CD4-positive, alpha-beta T cell treated with Interleukin-12 subunit alpha and Interleukin-12 subunit beta, for 1 hour (primary cell): Measurements from ENCODE around the gene IGF1R.

Experiments
- DNase-seq: peaks from one replicate; pipeline ENCODE4 v3.0.0-alpha.2; 2020

Gene IGF1R

GRCh38 chr15:98729446-98730042, 81.2 kb downstream of the IGF1R start:
- DNase-seq: no peak

DNA sequence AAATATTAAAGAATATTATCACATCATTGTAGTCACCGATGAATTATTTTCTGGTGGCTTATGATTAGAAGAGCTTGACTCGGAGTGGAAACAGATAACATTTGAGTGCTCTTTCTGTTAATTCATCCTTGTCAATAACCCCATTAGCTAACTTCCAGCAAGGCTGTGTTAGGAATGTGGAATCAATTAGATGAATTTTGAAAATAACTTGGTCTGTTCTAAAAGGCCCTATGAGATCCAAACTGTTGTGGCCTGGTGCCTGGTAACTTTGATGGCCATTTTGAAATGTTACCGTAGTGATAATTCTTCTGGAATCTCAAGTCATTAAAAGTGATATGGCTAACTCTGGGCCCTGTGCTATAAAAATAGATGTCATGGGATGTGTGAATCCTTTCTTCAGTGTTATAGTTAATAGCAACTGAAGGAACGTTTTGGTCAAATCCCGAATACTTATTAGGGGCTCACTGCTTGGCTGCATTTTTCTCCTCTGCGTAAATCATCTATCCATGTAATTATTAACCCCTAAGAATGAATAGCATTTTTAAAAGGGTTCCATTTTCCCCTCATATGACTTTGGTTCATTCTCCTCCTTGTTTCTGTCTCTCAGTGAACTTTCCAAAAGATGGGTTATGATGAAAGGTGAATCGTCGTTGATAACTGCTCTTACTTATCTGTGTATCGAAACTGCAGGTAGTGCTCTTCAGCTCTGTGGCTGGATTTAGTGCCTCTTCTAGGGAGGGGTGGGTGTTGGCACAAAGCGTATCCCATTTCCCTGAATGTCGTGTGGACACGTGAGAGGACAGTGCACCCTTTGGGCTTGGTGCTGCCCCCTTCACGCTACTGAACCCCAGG, 82.7 kb downstream of the IGF1R start:
- no peak for DNase-seq

DNA sequence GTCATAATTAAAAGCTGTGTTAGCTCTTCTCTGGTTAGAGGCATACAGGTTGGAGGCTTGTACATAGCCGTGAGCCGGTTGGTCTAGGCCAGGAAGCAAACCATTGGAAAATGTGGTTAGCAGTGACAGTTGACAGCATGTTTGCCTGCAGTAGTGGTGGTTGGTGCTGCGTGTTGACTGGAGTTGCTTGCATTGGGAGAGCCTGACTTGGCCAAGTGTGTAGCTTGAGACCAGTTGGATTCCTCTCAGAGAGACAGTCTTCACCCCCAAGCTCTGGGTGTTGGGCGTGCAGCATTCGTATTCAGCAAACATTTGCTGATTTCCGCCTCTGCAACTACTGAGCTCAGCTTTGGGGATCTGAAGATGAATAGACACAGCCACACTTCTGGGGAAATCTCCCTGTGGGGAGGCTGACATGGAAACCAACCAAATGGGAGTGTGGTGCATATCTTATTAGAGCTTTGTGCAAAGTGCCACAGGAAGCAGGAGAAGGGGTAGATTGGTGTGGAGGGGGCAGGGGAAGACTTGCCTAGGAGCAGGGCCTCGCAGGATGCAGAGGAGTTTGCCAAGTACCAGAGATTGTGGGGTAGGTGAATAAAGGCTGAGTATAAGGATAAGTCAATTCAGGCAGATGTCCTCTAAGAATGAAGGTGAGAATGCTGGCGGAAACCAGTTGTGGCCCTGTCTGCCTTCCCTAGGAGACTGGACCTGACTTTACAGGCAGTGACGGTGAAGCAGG, 83.5 kb downstream of the IGF1R start:
- DNase-seq: no peak

DNA sequence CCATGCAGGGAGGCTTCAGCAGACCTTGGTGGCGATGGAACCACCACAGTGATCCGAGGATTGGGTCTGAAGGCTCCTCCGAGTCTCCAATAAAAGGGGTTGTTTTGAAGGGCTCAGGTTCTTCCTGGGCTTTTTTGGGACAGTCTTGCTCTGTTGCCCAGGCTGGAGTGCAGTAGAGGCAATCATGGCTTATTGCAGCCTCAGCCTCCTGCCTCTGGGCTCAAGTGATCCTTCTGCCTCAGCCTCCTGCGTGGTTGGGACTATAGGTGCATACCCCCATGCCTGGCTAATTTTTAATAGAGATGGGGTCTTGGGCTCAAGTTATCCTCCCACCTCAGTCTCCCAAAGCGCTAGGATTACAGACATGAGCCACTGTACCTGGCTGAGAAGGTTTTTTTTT, 84.8 kb downstream of the IGF1R start:
- no peak for DNase-seq

DNA sequence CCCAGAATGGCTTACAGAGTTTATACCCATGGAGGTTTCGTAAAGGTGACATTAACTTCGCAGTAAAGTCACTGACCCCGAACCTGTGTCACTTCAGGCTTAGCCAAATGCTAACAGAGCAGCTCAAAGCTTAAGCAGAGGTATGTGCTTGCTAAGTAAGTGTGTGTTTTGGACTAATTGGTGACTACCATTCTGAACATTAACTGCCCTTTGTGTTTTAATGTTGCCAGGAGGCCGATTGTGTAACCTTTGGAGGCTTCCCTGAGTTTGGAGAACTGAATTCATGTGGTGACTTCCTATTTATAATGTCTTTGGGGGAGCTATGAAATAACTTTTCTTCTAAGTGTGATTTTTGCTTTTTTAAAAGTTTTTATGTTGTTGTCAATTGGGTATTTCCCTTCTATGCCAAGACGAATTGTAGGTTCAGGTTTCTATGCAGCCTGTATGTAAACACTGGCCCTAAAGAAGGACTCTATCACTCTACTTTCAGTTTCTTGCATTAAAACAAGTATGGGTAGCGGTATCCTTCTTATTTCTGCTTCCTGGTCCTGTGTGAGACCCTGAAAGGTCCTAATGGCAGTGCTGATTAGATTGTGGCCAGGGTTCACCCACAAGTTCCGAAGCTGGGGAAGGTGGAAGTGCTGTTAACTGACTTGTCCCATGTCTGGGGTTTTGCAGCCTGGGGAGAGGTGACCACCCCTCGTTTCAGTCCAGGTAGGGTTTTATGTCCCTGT, 86.3 kb downstream of the IGF1R start:
- DNase-seq: no peak

DNA sequence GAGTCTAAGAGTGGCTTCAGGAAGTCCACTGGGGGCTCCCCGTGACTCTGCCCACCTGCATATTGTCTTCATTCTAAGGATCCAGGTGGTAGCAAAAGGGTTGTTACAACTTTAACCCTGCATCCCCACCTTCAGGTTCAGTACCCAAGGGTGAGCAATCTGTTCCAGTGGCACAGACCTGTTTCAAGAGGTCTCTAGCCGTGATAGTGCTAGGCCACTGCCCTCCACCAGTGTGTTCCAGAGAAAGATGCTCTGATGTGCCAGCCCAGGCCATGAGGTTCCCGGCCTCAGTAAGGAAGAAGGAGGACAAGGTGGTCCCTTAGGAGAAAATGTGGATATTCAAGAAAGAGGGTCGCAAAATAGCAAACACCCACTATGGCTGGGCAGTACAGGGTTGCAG, 87.0 kb downstream of the IGF1R start:
- DNase-seq: no peak

DNA sequence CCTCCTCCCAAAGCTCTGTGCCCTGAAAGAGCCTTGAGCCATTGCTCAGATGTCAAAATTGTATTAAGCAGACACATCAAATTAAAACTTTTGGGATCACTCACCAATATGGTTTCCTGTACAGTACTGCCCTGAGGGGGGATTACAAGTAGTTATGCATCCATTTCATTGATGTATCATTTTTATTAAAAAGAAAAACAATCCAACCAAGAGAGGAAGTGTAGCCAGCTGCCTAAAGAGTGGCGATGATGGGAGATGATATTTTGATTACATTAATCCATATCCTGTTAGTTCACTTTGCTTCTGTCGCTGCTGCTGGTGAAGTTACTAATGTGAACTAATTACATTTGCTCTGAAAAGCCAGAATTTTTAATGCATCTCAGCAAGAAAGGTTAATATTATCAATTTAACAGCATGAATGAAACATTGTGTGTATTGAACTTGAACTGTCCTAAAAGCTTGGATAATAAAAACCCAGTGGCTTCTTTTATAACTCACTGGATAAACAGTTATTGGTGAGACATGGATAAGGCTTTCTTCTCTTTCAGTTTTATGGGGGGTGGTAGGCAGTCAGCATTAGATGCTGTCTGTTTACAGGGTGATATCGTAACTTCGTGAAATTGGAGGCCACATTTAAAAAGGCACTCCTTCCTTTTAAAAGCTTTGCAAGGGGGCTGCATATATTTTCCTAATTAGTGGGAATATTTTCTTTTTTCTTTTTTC, 87.7 kb downstream of the IGF1R start:
- no peak for DNase-seq

- no peak for DNase-seq
Observed at GRCh38 chr15:98737159-98737558, 88.8 kb downstream of the IGF1R start.

- no peak for DNase-seq
Observed at GRCh38 chr15:98737721-98738120, 89.4 kb downstream of the IGF1R start.

GRCh38 chr15:98738689-98739401, 90.5 kb downstream of the IGF1R start:
- no peak for DNase-seq

DNA sequence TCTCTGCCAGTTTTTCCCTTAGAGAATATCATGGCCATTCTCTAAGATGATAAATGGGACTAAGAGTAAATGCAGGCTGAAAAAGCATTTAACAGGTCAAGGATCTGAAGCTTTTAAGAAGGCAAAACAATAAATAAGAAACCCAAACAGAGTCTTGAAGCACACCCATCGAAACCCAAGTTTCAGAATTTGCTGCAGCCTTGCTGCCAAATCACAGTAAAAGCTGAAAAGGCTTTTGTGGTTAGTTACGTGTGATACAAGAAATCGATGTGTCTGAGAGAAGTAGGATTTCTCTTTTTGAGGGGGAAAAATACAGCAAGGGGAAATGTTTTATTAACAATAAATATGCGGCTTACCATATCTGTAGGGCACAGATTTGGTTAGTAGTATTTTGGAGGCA, 92.0 kb downstream of the IGF1R start:
- DNase-seq: no peak

GRCh38 chr15:98740963-98741362, 92.6 kb downstream of the IGF1R start:
- no peak for DNase-seq

- no peak for DNase-seq
Observed at GRCh38 chr15:98743177-98743576, 94.8 kb downstream of the IGF1R start.

DNA sequence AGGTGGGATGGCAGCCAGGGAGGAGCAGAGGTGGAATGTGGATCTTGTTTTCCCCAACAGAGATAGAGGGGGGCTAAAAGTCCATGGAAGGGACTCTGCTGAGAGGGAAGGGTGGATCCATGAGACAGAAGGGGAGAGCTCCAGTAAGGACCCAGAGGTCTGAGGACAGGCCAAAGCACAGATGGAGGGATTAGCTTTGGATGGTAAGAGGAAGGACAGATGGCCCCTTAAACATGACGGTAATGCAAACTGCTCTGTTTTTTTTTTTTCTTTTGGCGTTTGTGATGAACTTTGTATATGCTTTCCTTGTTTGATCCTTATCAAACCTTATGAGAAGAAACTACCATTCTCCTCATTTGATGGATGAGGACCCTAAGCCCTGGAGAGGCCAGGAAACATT, 96.2 kb downstream of the IGF1R start:
- no peak for DNase-seq

GRCh38 chr15:98745179-98745578, 96.8 kb downstream of the IGF1R start:
- no peak for DNase-seq

DNA sequence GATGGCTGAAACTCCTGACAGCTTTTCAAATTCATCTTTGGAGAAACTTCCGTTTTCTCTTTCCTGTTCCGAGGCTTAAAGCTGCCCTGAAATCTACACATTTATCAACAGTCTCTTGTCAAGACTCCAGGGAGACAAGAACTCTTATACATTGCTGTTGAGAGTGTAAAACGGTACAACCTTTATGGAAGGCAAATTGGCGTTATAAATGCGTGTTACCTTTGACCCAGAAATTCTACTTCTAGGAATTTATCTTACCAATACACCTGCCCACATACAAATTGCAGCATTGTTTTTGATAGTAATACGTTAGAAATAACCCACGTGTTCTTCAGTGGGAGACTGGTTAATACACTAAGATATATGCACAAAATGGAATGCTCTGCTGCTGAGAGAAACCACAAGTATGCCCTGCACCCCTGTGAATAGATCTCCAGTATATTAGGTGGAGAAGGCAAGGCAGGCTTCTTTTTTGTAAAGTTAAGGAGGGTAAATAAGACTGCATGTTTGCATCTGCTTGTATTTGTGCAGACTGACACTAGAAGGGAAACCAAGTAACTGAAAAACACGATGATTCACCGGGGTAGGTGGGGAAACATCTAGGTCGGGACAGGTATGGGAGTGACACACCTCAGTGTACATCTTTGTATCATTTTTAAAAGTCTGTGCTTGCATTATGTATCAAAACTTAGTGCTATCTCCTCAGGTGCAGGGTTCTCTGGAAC, 97.5 kb downstream of the IGF1R start:
- DNase-seq: no peak

DNA sequence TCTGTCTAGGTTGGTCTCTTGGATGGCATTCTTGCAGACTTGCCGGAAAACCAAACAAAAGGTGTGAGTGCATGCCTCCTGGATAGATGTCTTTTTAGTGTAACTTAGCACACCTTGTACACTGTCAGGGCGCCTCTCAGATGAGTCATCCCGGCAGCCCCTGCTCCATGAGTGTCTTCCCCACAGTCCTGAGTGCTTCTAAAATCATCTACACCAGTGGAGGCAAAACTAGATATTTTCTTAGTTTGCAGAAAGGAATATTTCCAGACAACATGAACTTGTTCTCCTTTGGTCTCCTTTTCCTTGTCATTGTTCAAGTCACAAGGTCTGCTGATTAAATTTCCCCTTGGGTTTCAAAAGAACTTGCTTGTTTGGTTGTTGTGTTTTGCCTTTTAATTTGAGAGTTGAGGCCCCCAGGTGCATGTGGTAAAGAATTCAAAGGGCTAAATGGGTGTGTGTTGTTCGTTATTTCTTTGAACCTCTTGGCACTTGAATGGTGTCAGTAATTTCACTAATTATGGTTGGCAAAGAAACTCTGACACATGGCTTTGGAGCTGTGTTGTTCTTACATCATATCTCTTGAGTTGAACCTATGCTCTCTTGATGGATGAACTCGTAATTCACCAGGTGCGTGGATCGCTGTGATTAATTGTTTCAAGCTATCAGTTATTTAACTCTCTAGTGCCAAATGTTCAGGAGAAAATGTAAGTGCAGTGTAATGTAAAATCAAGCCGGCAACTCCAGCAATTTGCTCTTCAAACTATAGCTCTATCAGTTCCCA, 98.2 kb downstream of the IGF1R start:
- no peak for DNase-seq

GRCh38 chr15:98751767-98752166, 103.4 kb downstream of the IGF1R start:
- no peak for DNase-seq

DNA sequence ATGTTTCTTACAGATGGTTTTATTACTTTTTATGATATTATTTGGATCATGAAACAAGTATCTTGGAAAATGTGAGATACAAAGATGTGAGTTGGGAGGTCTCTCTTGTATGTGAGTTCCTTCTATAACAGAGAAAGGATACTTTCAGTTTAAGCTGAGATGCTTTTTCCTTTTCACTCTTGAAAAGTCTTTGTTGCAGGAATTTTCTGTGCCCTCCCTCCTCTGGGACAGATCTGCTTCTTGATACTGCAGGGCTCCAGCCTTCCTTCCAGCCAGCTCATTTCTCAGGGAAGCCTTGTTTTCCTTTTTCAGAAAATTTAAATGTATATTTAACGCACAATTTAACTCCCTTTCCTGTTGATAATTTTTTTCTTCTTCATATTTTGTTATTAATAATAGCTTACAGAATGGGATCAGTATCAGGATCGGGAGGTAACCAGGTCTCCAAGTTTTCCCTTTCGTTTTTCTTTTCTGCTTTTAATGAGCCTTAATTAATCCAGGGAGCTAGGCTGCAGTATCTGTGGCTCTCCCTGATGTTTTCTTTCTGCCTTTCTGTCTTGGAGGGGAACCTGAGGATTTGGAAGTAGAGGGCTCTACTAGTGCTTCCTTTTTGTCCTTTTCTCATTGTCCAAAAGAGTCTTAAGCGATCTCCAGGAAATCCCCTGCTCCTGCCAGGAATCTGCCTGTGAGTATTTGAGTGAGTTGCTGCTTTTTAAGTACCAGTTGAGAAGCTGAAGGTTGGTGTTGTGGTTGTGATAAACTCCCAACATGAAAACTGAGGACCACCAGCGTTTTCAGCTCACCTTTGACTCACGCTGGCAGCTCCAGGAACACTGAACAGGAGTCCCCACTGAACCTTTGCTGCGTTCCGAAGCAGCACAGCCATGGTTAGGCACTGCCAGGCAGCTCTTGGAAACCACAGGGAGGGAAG, 105.7 kb downstream of the IGF1R start:
- no peak for DNase-seq
